Nephron progenitor cell (in vitro differentiated cells): ENCODE results near the gene EMC8.
"Not testable (repeated sequence)": the region's sequence is repeated elsewhere in the genome, so short reads cannot be mapped to it uniquely, and the experiment has no call there.

ENCODE experiments used
- DNase-seq: peaks from one replicate; pipeline ENCODE4 v3.0.0; 2021
- H3K27ac Mint-ChIP-seq: 2 replicates; pipeline ENCODE4 v1.8.0; 2021; ENCODE audit warnings: mild to moderate bottlenecking, moderate library complexity, mixed read lengths
- H3K27me3 Mint-ChIP-seq: 2 replicates; pipeline ENCODE4 v1.8.0; 2021; ENCODE audit warnings: mild to moderate bottlenecking, low read depth, mixed read lengths; ENCODE audit not compliant: poor library complexity
- H3K36me3 Mint-ChIP-seq: 2 replicates; pipeline ENCODE4 v1.8.0; 2021; ENCODE audit warnings: low read depth, mixed read lengths
- H3K4me1 Mint-ChIP-seq: 2 replicates; pipeline ENCODE4 v1.8.0; 2021; ENCODE audit warnings: mixed read lengths
- H3K4me3 Mint-ChIP-seq: 2 replicates; pipeline ENCODE4 v1.8.0; 2021; ENCODE audit warnings: mild to moderate bottlenecking, moderate library complexity, mixed read lengths
- H3K9me3 Mint-ChIP-seq: 2 replicates; pipeline ENCODE4 v1.8.0; 2021; ENCODE audit warnings: mild to moderate bottlenecking, moderate library complexity, mixed read lengths
- TF ChIP-seq, protein P1 (sequence below): fragments of 200-600 bp; sonication (generic); IDR thresholded peaks from 2 replicates; pipeline ENCODE4 v1.5.0; 2021; ENCODE audit warnings: antibody characterized with exemption

Gene EMC8

DNA sequence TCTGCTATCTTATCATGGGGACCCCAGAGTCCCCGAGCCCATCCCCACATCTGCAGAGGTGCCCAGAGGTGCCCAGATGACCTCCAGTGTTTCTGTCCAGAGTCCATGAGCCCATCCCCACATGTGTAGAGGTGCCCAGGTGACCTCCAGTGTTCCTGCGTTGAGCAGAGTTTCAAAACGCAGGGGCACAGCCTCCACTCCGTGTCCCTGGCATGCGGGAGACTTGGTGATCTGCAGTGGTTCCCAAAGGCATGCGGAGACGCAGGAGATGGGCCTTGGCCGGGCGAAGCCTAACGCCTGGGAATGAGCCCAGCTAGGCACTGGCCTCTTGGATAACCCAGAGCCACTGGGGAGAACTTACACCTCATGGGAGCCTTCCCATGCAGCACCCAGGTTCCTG lies 41.5 kb upstream of the EMC8 start:
- peaks cover 6% of the 10 kb centered on the region for H3K4me1 Mint-ChIP-seq
- peaks cover 46% of the 10 kb centered on the region for H3K27me3 Mint-ChIP-seq
- no peaks in the 10 kb centered on the region for H3K9me3 Mint-ChIP-seq
- TF ChIP-seq, protein P1, sequence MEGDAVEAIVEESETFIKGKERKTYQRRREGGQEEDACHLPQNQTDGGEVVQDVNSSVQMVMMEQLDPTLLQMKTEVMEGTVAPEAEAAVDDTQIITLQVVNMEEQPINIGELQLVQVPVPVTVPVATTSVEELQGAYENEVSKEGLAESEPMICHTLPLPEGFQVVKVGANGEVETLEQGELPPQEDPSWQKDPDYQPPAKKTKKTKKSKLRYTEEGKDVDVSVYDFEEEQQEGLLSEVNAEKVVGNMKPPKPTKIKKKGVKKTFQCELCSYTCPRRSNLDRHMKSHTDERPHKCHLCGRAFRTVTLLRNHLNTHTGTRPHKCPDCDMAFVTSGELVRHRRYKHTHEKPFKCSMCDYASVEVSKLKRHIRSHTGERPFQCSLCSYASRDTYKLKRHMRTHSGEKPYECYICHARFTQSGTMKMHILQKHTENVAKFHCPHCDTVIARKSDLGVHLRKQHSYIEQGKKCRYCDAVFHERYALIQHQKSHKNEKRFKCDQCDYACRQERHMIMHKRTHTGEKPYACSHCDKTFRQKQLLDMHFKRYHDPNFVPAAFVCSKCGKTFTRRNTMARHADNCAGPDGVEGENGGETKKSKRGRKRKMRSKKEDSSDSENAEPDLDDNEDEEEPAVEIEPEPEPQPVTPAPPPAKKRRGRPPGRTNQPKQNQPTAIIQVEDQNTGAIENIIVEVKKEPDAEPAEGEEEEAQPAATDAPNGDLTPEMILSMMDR = no peak
- H3K36me3 Mint-ChIP-seq = no peaks in the 10 kb centered on the region
- H3K4me3 Mint-ChIP-seq = no peak overlapping the region
- no peak for DNase-seq
- H3K27ac Mint-ChIP-seq = no peak overlapping the region

DNA sequence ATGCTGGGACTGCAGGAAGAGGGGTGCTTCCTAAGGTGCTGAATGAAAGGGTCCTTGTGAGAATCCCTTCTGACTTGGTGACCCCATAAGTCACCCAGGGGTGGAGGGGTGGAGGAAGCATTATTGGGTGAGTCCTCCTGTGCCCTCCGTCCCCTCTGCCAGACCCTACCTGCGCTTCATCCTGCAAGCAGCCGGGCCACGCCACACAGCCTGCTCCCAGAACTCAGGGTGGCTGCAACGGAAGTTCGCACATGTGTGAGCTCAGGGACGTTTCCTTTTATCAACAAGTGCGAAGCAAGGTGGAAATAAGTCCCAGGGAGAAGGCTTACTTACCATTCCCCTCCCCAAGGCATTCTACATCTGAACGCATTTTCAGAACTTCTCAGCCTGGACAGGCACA lies 41.1 kb upstream of the EMC8 start:
- TF ChIP-seq, protein P1 = no peak
- Mint-ChIP-seq H3K27ac (no peak overlapping the region), H3K27me3 (peaks cover 50% of the 10 kb centered on the region), H3K36me3 (no peaks in the 10 kb centered on the region), H3K4me3 (no peak overlapping the region), H3K9me3 (no peaks in the 10 kb centered on the region), H3K4me1 (peaks cover 6% of the 10 kb centered on the region)
- no peak for DNase-seq

DNA sequence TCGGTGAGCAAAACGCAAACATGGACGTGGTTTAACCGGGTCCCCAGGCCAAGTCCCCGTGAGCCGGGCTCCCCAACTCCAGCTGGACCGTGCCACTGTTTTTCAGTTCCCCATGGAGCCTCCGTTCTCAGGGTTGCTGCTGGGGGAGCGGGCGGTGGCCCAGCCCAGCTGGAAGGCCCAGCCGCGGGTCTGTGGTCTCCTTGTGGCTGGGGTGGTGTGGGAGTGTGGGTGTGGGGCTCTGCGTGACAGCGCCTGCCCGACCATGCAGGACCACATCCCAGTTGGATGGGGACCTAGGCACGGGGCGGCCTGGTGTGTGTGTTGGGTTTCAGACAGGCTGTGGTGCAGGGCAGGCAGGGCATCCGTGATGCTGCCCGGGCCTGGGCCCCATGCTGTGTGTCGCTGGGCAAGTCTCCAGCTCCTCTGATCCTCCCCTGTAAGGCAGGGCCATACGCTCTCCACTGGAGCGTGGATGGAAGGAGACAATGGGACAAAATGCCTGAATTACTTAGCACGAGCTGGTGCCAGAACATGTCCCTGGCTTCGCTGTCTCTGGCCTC lies 40.4 kb upstream of the EMC8 start:
- Mint-ChIP-seq H3K36me3 (no peaks in the 10 kb centered on the region), H3K27me3 (peaks cover 51% of the 10 kb centered on the region), H3K27ac (no peak overlapping the region), H3K9me3 (no peaks in the 10 kb centered on the region), H3K4me3 (no peak overlapping the region), H3K4me1 (peaks cover 2% of the 10 kb centered on the region)
- TF ChIP-seq, protein P1 = no peak
- no peak for DNase-seq

DNA sequence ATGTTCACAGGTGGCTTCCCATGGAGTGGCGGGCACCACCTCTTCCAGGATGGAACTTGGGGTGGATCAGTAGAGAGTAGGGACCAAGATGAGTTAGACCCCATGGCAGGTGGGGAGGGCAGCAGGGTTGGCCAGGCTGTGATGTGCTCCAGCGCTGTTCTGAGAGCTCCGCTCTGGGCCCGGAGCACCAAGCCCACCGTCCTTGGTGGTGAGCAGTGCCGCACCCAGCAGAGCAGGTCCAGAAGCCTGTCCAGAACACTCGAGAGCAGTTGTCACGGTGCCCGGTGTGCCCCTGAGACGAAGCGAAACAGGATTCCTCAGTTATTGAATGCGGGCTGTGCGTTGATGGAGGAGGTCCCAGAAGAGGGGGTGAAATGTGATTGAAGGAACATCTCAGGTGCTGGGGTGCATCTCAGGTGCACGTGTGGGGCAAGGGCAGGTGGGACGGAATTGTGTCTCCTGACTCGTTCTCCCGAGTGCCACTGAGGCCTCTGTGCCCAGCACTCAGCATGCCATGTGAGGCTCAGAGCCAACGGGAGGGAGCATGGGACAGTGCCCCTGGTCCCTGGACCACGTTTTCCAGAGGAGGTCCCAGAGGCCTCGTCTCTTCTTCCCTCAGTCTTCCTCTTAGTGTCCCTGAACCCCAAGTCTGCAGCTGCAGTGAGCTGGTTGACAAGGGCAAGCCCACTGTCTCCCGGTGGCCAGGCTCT lies 39.7 kb upstream of the EMC8 start:
- H3K4me3 Mint-ChIP-seq = no peak overlapping the region
- TF ChIP-seq, protein P1 = no peak
- no peak for DNase-seq
- no peaks in the 10 kb centered on the region for H3K4me1 Mint-ChIP-seq
- H3K27ac Mint-ChIP-seq = no peak overlapping the region
- H3K27me3 Mint-ChIP-seq = peaks cover 51% of the 10 kb centered on the region
- no peaks in the 10 kb centered on the region for H3K9me3 Mint-ChIP-seq
- H3K36me3 Mint-ChIP-seq = no peaks in the 10 kb centered on the region

DNA sequence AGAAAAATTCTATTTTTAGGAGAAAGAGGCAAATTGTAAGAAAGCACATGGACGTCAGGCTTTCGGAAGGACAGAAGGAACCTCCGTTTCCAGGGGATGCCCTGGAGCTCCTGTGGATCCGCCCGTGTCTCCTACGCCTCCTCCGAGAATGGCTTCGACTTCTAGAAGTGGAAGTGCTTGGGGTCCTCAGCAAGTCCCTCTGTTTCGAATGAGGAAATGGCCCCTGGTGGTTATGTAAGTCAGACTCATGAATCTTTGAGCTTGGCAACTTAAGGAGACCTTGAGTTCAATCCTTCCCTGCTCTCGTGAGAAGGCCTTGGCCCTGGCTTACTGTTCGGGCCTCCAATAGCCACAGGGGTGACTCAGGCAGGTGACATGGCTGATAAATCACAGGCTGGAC lies 39.0 kb upstream of the EMC8 start:
- H3K36me3 Mint-ChIP-seq = no peaks in the 10 kb centered on the region
- no peaks in the 10 kb centered on the region for H3K4me1 Mint-ChIP-seq
- H3K27me3 Mint-ChIP-seq = peaks cover 45% of the 10 kb centered on the region
- H3K4me3 Mint-ChIP-seq = no peak overlapping the region
- TF ChIP-seq, protein P1 = no peak
- peaks cover 4% of the 10 kb centered on the region for H3K9me3 Mint-ChIP-seq
- no peak for DNase-seq
- H3K27ac Mint-ChIP-seq = no peak overlapping the region

DNA sequence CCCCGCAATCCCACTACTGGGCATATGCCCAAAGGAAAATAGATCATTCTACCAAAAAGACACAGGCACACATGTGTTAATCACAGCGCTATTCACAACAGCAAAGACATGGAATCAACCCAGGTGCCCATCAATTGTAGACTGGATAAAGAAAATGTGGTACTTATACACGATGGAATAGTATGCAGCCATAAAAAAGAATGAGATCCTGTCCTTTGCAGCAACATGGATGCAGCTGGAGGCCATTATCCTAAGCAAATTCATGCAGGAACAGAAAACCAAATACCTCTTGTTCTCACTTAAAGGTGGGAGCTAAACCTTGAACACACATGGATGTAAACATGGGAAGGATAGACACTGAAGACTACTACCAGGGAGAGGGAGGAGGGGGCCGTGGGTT lies 38.3 kb upstream of the EMC8 start:
- H3K4me1 Mint-ChIP-seq, H3K4me3 Mint-ChIP-seq, DNase-seq, H3K36me3 Mint-ChIP-seq, H3K27ac Mint-ChIP-seq: not testable (repeated sequence)
- Mint-ChIP-seq H3K27me3 (peaks cover 49% of the 10 kb centered on the region), H3K9me3 (peaks cover 12% of the 10 kb centered on the region)
